GM21825 (cell line): ENCODE results near the gene TELO2.

ENCODE experiments used
- ATAC-seq: cut with Tn5 transposase; IDR thresholded peaks from one replicate; pipeline ENCODE4 v1.9.1; 2021; ENCODE audit warnings: mild to moderate bottlenecking, moderate library complexity; ENCODE audit not compliant: unreplicated experiment

The TELO2 gene

DNA sequence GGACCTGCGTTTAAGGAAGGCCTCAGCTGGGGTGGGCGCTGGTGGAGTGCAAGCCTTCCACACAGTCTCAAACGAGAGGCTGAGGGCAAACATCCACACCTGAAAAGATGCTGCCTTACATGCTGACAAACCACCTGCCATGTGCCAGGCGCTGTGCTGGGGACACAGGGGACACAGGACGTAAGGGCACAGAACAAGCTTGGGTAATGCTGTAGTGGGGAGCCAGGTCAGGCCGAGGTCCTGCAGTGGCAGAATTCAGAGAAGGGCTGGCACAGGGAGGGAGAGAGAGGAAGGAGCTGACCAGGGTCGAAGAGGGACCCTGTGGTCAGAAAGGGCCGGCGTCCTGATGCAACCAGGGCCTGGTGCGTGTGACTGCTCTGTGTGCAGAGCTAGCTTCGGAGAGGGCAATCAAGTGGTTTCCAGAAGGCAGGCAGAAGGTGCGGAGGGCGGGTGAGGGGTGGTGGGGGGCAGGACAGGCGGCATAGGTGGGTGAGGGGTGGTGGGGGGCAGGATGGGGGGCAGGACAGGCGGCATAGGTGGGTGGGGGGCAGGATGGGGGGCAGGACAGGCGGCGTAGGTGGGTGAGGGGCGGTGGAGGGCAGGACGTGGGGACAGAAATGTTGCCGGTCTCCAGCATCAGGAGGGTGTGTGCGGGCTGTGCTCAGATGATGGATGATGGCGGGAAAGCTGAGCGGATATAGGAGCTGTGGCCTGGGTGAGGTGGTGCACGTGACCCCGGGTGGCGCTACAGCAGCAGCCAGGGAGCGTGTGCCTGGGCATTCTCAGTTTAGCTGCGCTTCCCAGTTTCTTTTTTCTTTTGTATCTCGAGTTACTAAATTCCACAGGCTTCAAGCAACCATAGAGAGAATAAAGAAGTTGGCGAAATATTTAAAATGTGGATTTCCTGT is 18.8 kb downstream of the TELO2 start:
- no peak for ATAC-seq

- no peak for ATAC-seq
Measured at GRCh38 chr16:1512774-1513173, 19.6 kb downstream of the TELO2 start.

DNA sequence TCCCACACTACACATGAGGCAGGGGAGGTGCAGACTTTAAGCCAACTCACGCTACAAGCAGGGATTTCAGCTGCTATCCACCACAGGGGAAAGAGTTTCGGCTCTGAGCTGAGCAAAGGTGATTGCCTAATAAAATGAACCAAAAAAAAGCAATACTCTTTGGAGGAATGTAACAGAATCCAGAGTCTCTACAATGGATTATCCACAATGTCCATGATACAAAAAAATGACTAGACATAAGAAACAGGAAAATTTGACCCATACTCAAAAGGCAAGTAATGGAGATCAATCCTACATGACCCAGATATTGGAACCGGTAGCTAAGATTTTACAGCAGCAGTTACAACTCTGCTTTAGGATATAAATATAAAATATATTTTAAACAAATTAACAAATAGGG is 21.3 kb downstream of the TELO2 start:
- ATAC-seq: no peak

DNA sequence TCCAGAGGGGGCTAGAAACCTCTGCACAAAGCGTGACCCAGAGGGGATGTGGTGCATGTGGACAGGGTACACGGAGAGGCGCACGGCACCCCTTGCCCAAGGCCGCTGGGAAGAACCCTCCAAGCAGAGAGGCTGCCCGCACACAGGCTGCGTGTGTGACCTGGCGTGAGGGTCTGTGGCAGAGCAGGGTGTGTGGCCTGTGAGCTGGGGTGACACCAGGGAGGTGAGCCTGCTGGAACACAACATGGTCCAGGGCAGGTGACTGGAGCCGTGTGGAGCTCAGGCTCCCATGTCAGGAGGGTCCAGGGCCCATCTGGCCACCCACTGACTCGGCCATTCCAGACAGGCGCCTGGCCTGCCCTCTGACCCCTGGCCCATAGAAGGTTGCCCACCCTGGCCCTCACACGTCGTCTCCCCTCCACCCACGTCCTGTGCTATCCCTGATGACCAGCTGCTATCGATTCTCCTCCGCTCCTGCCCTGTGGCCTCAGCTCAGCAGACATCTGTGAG is 25.5 kb downstream of the TELO2 start:
- ATAC-seq: no peak

DNA sequence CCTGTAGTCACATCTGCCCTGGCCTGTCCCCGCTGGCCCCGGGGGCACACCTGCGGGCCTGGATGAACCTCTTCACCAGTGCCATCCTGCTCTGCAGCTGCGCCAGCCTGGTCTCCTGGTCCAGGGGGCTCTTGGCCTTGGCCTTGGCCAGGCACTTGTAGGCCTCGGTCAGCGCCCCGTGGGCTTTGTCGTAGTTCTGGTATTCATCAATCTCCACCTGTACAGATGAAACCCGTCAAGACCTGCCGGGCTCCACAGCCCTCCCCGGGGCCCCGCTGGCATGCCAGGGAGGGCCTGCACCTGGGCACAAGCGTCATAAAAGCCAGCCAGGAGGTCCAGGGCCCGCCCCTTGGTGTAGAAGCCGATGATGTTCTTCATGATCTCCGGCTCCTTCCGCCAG is 26.7 kb downstream of the TELO2 start:
- ATAC-seq: no peak

GRCh38 chr16:1520461-1520860 is 27.3 kb downstream of the TELO2 start:
- no peak for ATAC-seq

DNA sequence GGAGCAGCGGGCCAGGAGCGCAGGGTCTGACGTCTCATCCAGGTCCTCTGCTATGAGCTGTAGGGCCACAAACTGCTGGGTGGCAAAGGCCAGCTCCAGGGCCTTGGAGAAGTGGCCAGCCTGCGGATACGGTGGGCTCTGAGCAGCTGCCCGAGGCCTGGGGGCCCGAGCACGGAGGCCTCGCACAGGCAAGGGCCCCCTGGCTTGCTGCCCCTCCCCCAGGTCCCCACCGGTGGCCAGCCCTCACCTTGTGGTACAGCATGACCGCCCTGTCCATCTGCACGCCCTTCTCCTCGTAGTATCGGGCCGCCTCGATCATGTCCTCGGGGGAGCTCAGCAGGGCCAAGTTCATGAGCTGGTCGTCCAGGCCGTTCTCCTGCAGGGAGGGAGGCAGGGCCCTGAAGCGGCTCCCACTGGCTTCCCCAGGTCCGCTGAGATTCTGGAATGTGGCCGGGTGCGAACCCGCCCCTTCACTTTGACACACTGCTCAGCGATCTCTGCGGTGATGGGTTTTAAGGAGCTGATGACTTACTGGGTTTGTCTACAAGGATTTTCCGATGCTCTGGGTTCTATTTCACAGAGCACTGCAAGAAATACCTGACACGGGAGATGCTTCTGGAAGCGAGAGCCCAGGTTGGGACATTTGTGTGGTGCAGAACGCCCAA is 30.6 kb downstream of the TELO2 start:
- ATAC-seq: no peak

DNA sequence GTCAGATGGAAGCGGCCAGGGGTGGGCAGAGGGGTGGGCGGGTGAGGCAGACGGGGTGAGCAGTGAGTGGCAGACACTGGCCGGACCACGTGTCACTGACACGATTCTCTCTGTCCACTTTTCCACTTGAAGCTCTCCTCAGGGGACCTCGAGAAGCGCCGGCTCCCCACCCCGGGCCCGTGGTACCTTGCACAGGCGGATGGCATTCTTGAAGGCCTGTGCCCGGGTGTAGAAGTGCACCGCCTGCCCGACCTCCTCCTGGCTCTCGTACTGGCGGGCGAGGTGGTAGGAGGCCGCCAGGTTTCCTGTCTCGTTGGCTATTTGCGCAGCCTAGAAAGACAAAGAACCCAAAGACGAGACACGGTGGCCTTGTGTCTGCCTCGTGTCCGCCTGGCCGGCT is 31.2 kb downstream of the TELO2 start:
- no peak for ATAC-seq

- ATAC-seq: no peak
Measured at GRCh38 chr16:1525871-1526607, 32.9 kb downstream of the TELO2 start.

DNA sequence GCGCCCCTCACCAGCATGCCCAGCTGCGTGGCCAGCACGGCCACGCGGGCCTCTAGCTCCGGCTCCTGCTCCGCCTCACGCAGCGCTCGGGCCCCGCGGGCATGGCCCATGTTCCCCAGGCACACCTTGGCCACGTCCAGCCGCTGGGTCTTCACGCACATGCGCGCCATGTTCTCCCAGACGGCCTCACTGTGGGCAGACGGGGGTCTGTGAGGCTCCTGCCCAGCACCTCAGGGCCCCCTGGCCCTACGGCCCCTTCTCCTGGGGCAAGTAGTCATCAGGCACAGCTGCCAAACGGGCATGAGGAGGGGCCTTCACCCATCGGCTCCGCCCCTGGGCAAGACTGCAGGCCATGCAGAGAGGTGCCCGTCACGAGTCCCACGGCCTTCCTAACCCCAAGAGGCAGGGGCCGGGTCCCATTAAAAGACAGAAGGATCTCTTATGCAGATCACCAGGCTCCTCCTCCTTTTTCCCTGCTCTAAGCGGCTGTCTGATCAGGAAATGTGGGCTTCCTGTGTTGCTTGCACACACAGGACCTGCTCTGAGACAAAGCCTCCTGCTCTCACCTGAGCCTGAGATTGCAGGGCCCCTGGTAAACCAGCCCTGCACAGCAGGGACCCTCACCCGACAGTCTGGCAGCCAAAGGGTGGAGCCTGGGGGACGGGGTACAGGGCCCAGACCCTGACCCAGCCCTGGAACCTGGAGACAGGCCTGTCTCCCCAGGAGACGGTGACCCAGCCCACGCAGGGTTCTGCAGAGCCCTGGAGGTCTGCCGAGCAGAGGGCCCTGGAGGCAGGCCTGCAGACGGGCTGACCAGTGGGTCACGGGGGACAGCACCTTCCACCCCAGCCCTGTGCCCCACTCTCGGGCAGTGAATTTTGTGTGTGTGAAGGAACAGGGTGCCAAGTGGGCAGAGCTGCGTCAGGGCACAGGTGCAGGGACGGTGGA is 33.7 kb downstream of the TELO2 start:
- ATAC-seq: no peak

GRCh38 chr16:1527836-1528811 is 35.0 kb downstream of the TELO2 start:
- ATAC-seq: no peak

DNA sequence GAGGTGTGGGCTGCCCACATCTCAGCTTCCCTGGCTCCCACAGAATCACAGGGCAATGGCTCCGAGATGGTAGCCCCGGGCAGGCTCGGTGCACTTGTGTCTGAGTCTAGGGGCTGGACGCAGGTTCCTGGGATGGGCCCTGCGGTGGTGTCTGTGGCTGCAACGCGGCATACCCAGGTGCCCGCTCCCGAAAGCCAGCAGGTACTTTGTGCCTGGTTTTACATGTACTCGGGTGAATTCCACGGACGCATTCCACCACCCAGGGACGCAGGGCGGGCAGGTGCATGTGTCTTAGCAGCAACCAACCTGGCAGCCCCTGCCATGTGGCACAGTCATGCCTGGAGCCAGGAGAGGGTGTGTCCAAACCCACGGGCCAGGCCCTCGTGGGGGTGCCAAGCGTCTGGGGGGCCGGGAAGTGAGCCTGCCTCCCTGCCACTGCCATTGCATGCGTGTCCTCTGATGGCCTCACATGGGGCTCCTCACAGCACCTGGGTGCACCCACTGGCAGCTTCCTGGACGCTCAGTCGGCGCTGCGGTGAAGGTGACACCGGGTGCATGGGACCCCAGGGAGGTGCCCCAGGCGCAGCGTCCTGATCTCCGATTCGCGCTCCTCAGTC is 35.9 kb downstream of the TELO2 start:
- ATAC-seq: no peak

DNA sequence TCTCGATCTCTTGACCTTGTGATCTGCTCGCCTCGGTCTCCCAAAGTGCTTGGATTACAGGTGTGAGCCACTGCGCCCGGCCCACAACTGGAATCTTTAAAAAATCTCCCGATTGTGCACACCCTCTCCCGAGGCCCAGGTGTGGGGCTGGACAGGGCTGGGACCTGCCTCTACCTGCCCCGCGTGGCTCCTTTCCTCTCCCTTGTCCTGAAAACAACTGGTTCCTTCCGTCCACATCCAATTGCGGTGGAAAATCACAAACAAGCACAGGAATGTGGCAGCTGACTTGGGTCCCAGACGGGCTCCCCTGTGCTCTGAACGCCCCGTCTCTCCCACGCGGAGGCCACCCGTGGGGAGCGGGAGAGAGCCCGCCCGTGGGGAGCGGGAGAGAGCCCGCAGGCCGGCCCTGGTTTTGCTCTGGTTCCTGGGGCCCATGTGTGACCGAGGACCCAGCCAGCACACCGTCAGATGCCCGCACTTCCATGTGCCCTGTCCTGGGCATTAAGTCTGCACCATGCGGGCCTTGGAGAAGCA is 37.3 kb downstream of the TELO2 start:
- ATAC-seq: no peak

GRCh38 chr16:1530883-1531637 is 37.9 kb downstream of the TELO2 start:
- no peak for ATAC-seq

DNA sequence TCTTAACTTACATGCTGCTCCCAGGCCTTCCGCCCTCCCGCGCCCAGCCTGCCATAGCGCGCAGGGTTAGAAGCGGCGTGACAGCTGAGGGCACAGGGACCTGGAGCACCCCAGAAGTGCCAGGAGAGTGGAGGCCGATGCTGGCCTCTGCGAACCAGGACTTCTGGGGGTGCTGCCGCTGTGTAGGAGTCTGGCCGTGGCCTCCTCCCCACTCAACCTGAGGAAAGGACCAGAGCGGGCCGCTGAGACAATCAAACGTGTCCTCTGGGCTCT is 38.4 kb downstream of the TELO2 start:
- ATAC-seq: no peak

DNA sequence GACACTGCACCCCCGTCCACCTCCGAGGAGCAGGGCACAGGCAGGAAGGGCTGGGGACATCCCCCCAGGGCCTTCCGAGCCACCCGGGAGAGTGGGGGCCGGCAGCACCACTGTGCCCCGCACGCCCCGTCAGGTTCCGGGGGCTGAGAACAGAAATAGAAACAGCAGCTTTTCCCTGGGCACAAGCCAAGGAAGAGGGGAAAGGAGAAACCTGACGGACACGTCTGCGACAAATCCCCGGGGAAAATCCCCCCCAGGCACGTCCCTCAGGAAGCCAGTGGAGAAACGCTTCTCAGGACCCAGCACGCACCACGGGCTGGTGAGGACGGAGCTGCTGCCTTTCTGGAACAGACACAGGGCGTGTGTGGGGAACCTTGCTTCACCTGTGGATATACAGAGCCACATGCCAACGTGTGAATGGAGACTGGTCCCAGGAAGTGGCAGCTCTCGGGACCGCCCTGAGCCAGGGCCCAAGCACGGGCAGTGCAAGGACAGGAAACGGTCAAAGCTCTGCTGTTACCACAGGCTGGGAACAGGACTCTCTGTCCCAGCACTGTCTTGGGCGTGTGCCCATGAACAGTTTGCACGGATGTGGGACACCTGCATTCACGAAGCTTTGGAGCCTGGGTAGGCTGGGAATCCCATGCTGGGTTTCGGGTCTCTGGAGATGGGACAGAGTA is 39.1 kb downstream of the TELO2 start:
- no peak for ATAC-seq

- no peak for ATAC-seq
Measured at GRCh38 chr16:1532771-1533170, 39.6 kb downstream of the TELO2 start.
